ENCODE data around the gene SLC30A10. TPM values are rescaled to one million over a fixed set of nuclear protein-coding genes. Genes with fewer than 3 reads are reported as not detected.

The SLC30A10 gene
- total RNA-seq, 1 experiment from 2014 or later = 0.26 TPM

GRCh38 chr1:219965285-219966070 is 37.1 kb upstream of the SLC30A10 start:
- CTCF ChIA-PET = interaction anchor here (0.7 kb wide), 1 partner anchor 148 kb away, joined by 3 read pairs; no protein-coding TSS in a partner anchor
- ATAC-seq = no peak
- TF ChIP-seq, protein P1, sequence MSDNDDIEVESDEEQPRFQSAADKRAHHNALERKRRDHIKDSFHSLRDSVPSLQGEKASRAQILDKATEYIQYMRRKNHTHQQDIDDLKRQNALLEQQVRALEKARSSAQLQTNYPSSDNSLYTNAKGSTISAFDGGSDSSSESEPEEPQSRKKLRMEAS (CRISPR knock-in tag; IDR thresholded peaks at IDR 0.05) = no peak
- TF ChIP-seq ZNF671 (CRISPR knock-in tag; IDR thresholded peaks at IDR 0.05) (no peak), GTF2I (CRISPR knock-in tag; conservative IDR thresholded peaks at IDR 0.05) (no peak), ZNF121 (CRISPR knock-in tag; IDR thresholded peaks at IDR 0.05) (no peak), HMGXB4 (CRISPR knock-in tag; IDR thresholded peaks at IDR 0.05) (no peak), STAT6 (CRISPR knock-in tag; conservative IDR thresholded peaks at IDR 0.05; ENCODE audit: low read depth) (no peak)
- H3K36me3 Mint-ChIP-seq = peaks cover 12% of the 10 kb centered on the region
- no peaks in the 10 kb centered on the region for H3K27me3 Mint-ChIP-seq (ENCODE audit: low read depth)
- H3K27ac Mint-ChIP-seq = no peak overlapping the region
- H3K9me3 Mint-ChIP-seq = no peaks in the 10 kb centered on the region
- H3K4me3 Mint-ChIP-seq = no peak overlapping the region
- DNase-seq (ENCODE audit: low spot score) = no peak
- H3K4me1 Mint-ChIP-seq = 0 out of 2 replicates have a peak, but pooled peaks cover 3% of the 10 kb centered on the region
- POLR2A ChIA-PET = no interaction called here

- Mint-ChIP-seq H3K27me3 (ENCODE audit: low read depth) (no peaks in the 10 kb centered on the region), H3K36me3 (0 out of 2 replicates have a peak, but pooled peaks cover 2% of the 10 kb centered on the region), H3K4me3 (no peak overlapping the region), H3K27ac (no peak overlapping the region), H3K4me1 (0 out of 2 replicates have a peak, but pooled peaks cover 3% of the 10 kb centered on the region), H3K9me3 (no peaks in the 10 kb centered on the region)
- ChIA-PET CTCF (no interaction called here), POLR2A (no interaction called here)
- ATAC-seq (no peak), DNase-seq (ENCODE audit: low spot score) (no peak)
- TF ChIP-seq NFATC4 (CRISPR knock-in tag; IDR thresholded peaks at IDR 0.05) (no peak), ZNF219 (CRISPR knock-in tag; IDR thresholded peaks at IDR 0.05; ENCODE audit: borderline replicate concordance) (no peak), ZSCAN18 (CRISPR knock-in tag; IDR thresholded peaks at IDR 0.05) (no peak), JAZF1 (CRISPR knock-in tag; IDR thresholded peaks at IDR 0.05) (no peak), ZBTB21 (CRISPR knock-in tag; IDR thresholded peaks at IDR 0.05; ENCODE audit: borderline replicate concordance) (no peak), NR1H2 (CRISPR knock-in tag; IDR thresholded peaks at IDR 0.05) (no peak), IRF2 (CRISPR knock-in tag; IDR thresholded peaks at IDR 0.05; ENCODE audit: borderline replicate concordance, low read depth) (no peak), TEAD4 (CRISPR knock-in tag; IDR thresholded peaks at IDR 0.05) (no peak), ZNF425 (CRISPR knock-in tag; conservative IDR thresholded peaks at IDR 0.05) (no peak), ZNF121 (CRISPR knock-in tag; IDR thresholded peaks at IDR 0.05) (no peak), ZNF263 (CRISPR knock-in tag; IDR thresholded peaks at IDR 0.05; ENCODE audit: low read depth) (no peak), FOXP1 (CRISPR knock-in tag; IDR thresholded peaks at IDR 0.05; ENCODE audit: borderline replicate concordance) (no peak), HMGA2 (CRISPR knock-in tag; IDR thresholded peaks at IDR 0.05) (no peak), NR2C2 (CRISPR knock-in tag; IDR thresholded peaks at IDR 0.05) (no peak), GABPB1 (CRISPR knock-in tag; IDR thresholded peaks at IDR 0.05) (no peak), ESRRA (CRISPR knock-in tag; IDR thresholded peaks at IDR 0.05; ENCODE audit: borderline replicate concordance) (no peak)
- TF ChIP-seq, protein P1 (CRISPR knock-in tag; IDR thresholded peaks at IDR 0.05) = no peak
- TF ChIP-seq, protein P2, sequence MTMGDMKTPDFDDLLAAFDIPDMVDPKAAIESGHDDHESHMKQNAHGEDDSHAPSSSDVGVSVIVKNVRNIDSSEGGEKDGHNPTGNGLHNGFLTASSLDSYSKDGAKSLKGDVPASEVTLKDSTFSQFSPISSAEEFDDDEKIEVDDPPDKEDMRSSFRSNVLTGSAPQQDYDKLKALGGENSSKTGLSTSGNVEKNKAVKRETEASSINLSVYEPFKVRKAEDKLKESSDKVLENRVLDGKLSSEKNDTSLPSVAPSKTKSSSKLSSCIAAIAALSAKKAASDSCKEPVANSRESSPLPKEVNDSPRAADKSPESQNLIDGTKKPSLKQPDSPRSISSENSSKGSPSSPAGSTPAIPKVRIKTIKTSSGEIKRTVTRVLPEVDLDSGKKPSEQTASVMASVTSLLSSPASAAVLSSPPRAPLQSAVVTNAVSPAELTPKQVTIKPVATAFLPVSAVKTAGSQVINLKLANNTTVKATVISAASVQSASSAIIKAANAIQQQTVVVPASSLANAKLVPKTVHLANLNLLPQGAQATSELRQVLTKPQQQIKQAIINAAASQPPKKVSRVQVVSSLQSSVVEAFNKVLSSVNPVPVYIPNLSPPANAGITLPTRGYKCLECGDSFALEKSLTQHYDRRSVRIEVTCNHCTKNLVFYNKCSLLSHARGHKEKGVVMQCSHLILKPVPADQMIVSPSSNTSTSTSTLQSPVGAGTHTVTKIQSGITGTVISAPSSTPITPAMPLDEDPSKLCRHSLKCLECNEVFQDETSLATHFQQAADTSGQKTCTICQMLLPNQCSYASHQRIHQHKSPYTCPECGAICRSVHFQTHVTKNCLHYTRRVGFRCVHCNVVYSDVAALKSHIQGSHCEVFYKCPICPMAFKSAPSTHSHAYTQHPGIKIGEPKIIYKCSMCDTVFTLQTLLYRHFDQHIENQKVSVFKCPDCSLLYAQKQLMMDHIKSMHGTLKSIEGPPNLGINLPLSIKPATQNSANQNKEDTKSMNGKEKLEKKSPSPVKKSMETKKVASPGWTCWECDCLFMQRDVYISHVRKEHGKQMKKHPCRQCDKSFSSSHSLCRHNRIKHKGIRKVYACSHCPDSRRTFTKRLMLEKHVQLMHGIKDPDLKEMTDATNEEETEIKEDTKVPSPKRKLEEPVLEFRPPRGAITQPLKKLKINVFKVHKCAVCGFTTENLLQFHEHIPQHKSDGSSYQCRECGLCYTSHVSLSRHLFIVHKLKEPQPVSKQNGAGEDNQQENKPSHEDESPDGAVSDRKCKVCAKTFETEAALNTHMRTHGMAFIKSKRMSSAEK (CRISPR knock-in tag; IDR thresholded peaks at IDR 0.05; ENCODE audit: borderline replicate concordance) = no peak
Measured at GRCh38 chr1:219963432-219963831, 35.1 kb upstream of the SLC30A10 start.

Measured in WTC11 (cell line).